ENCODE results near the gene CRB2.

DNA sequence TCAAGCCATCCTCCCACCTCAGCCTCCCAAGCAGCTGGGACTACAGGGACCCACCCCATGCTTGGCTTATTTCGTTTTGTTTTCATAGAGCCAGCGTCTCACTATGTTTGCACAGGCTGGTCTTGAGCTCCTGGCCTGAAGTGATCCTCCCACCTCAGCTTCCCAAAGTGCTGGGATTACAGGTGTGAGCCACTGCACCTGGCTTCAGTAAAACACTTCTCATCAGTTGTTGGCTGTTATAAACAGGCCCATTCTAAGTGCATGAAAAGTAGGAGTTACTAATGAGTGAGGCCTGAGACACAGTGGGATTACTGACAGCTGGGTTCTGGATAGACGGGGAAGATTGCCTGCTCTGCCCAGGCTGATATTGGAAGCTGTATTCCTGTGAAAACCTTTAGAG is 3.5 kb downstream of the CRB2 start:
- TF ChIP-seq, protein P1, sequence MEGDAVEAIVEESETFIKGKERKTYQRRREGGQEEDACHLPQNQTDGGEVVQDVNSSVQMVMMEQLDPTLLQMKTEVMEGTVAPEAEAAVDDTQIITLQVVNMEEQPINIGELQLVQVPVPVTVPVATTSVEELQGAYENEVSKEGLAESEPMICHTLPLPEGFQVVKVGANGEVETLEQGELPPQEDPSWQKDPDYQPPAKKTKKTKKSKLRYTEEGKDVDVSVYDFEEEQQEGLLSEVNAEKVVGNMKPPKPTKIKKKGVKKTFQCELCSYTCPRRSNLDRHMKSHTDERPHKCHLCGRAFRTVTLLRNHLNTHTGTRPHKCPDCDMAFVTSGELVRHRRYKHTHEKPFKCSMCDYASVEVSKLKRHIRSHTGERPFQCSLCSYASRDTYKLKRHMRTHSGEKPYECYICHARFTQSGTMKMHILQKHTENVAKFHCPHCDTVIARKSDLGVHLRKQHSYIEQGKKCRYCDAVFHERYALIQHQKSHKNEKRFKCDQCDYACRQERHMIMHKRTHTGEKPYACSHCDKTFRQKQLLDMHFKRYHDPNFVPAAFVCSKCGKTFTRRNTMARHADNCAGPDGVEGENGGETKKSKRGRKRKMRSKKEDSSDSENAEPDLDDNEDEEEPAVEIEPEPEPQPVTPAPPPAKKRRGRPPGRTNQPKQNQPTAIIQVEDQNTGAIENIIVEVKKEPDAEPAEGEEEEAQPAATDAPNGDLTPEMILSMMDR (IDR thresholded peaks at IDR 0.05): no peak
- TF ChIP-seq POLR2A (IDR thresholded peaks at IDR 0.05): no peak
